Activated CD8-positive, alpha-beta memory T cell treated with anti-CD3 and anti-CD28 coated beads for 4 hours (primary cell): ENCODE results near the gene PTS.

Source experiments
- DNase-seq, 2 donors: peaks; one replicate each; pipeline ENCODE4 v3.0.0-alpha.2; 2020; ENCODE audit warnings: low read depth in 2 of 2

The PTS gene

GRCh38 chr11:112265659-112266409 is 39.6 kb downstream of the PTS start:
- no peak for DNase-seq

- no peak for DNase-seq
Observed at GRCh38 chr11:112266410-112266778, 40.2 kb downstream of the PTS start.

GRCh38 chr11:112267188-112267591 is 41.0 kb downstream of the PTS start:
- DNase-seq = no peak

GRCh38 chr11:112268406-112268805 is 42.2 kb downstream of the PTS start:
- no peak for DNase-seq

- no peak for DNase-seq
Observed at GRCh38 chr11:112269139-112269538, 42.9 kb downstream of the PTS start.

GRCh38 chr11:112270551-112271180 is 44.4 kb downstream of the PTS start:
- no peak for DNase-seq

GRCh38 chr11:112271242-112271641 is 45.0 kb downstream of the PTS start:
- DNase-seq = no peak

- no peak for DNase-seq
Observed at GRCh38 chr11:112273066-112273465, 46.8 kb downstream of the PTS start.

- DNase-seq = no peak
Observed at GRCh38 chr11:112274007-112274783, 48.0 kb downstream of the PTS start.

GRCh38 chr11:112277029-112277428 is 50.8 kb downstream of the PTS start:
- no peak for DNase-seq

GRCh38 chr11:112277941-112278340 is 51.7 kb downstream of the PTS start:
- no peak for DNase-seq

GRCh38 chr11:112278803-112279202 is 52.6 kb downstream of the PTS start:
- no peak for DNase-seq

GRCh38 chr11:112279901-112280267 is 53.7 kb downstream of the PTS start:
- DNase-seq = peak; percentile 50 to 55

- peak; percentile 11 to 56 for DNase-seq
Observed at GRCh38 chr11:112280268-112281126, 54.3 kb downstream of the PTS start.

GRCh38 chr11:112281726-112282125 is 55.5 kb downstream of the PTS start:
- DNase-seq = no peak
